Gastroesophageal sphincter (tissue), 3 donors: ENCODE data around the gene SSB.

Source experiments
- EP300 ChIP-seq: sonication (generic); formaldehyde crosslinking; IDR thresholded peaks from one replicate; pipeline ENCODE4 v1.6.1; 2017; ENCODE audit warnings: antibody characterized with exemption, mild to moderate bottlenecking
- POLR2AphosphoS5 ChIP-seq: sonication (generic); formaldehyde crosslinking; IDR thresholded peaks from one replicate; pipeline ENCODE4 v1.6.1; 2017; ENCODE audit warnings: antibody characterized with exemption
- TF ChIP-seq, protein P1 (sequence below), 4 experiments: fragments of 200-600 bp in 2 of 4; fragments of 450-650 bp in 2 of 4; sonication (generic) in 1 of 4; IDR thresholded peaks; one replicate each; pipeline ENCODE4 v1.5.1; 2017 to 2019; ENCODE audit warnings: antibody characterized with exemption in 4 of 4, mild to moderate bottlenecking in 2 of 4, moderate library complexity in 2 of 4

DNA sequence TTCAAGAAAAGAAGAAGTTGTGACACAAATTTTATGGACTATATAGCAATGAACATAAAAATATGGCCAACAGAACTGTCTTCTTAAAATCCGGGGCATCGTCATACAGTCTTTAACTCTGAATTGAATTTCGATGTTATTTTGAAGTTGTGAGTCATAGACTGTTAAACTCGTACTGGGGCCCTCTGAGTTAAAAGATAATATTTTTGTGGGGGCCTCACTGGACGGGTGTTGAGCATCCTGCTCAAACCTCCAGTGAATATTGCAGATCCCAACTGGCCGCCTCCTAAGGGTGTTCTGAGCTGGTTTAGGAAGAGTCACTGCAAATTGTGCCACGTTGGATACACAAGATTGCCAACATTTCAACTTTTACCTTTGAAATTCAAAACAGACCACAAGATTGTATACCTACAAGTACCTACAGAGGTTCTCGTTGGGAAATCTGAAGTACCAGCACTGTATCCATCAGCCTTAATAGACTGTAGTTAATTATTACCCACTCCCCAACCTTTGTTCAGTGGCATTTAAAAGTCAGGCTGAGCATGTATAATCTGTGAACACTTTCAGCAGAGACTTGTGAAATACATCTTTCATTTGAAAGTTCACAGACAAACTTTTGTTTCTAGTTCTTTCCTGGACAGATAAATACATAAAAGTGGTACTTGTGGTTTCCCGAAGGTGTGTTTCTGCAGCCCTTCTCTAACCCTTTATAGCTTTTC lies 37.3 kb upstream of the SSB start:
- TF ChIP-seq, protein P1, sequence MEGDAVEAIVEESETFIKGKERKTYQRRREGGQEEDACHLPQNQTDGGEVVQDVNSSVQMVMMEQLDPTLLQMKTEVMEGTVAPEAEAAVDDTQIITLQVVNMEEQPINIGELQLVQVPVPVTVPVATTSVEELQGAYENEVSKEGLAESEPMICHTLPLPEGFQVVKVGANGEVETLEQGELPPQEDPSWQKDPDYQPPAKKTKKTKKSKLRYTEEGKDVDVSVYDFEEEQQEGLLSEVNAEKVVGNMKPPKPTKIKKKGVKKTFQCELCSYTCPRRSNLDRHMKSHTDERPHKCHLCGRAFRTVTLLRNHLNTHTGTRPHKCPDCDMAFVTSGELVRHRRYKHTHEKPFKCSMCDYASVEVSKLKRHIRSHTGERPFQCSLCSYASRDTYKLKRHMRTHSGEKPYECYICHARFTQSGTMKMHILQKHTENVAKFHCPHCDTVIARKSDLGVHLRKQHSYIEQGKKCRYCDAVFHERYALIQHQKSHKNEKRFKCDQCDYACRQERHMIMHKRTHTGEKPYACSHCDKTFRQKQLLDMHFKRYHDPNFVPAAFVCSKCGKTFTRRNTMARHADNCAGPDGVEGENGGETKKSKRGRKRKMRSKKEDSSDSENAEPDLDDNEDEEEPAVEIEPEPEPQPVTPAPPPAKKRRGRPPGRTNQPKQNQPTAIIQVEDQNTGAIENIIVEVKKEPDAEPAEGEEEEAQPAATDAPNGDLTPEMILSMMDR (IDR thresholded peaks at IDR 0.05), result no peak
- no peak for TF ChIP-seq POLR2AphosphoS5
- TF ChIP-seq EP300, result no peak
